GM12878 (cell line): ENCODE measurements around the gene POLR1G. TPM values are rescaled to one million over a fixed set of nuclear protein-coding genes. Genes with fewer than 3 reads are reported as not detected.
A peak's percentile ranks its signal among the peaks of the same experiment; 100 is the strongest.

Experiments
- BACH1 ChIP-seq: fragments of 450-650 bp; IDR thresholded peaks from 2 replicates; pipeline ENCODE4 v1.6.1; 2017; ENCODE audit warnings: mild to moderate bottlenecking, borderline replicate concordance
- BRCA1 ChIP-seq: IDR thresholded peaks from 2 replicates; pipeline ENCODE4 v1.6.1; 2011; ENCODE audit warnings: low read depth, low read length, improper control_type of control experiment
- CBX3 ChIP-seq: fragments of 200-600 bp; sonication (generic); IDR thresholded peaks from 2 replicates; pipeline ENCODE4 v1.6.1; 2016; ENCODE audit warnings: low read depth, borderline replicate concordance
- CHD2 ChIP-seq: IDR thresholded peaks from 2 replicates; pipeline ENCODE4 v1.6.1; 2011; ENCODE audit warnings: low read depth, low read length, improper control_type of control experiment, borderline replicate concordance
- EP300 ChIP-seq, 2 experiments: fragments of 150-350 bp in 1 of 2; IDR thresholded peaks; 2 replicates each; pipeline ENCODE4 v1.6.1; 2011 to 2012; ENCODE audit warnings: low read depth in 2 of 2, low read length in 2 of 2, borderline replicate concordance in 1 of 2, improper control_type of control experiment in 1 of 2, inconsistent platforms in 1 of 2; ENCODE audit not compliant: control insufficient read depth in 1 of 2
- JUND ChIP-seq: IDR thresholded peaks from 2 replicates; pipeline ENCODE4 v1.6.1; 2012; ENCODE audit warnings: low read depth, mild to moderate bottlenecking, low read length, improper control_type of control experiment, moderate library complexity
- KLF5 ChIP-seq: fragments of 450-650 bp; IDR thresholded peaks from 2 replicates; pipeline ENCODE4 v1.6.1; 2014; ENCODE audit warnings: mild to moderate bottlenecking; ENCODE audit not compliant: partially characterized antibody
- NR2F1 ChIP-seq: fragments of 450-650 bp; conservative IDR thresholded peaks from 2 replicates; pipeline ENCODE4 v1.6.1; 2017; ENCODE audit warnings: mild to moderate bottlenecking
- PAX8 ChIP-seq: fragments of 450-650 bp; IDR thresholded peaks from 2 replicates; pipeline ENCODE4 v1.6.1; 2017; ENCODE audit warnings: mild to moderate bottlenecking, moderate library complexity
- POLR2AphosphoS2 ChIP-seq: IDR thresholded peaks from 2 replicates; pipeline ENCODE4 v1.6.1; 2011; ENCODE audit warnings: low read depth, mild to moderate bottlenecking, low read length, improper control_type of control experiment, moderate library complexity
- POU2F2 ChIP-seq: IDR thresholded peaks from 3 replicates; pipeline ENCODE4 v1.6.1; 2011; ENCODE audit warnings: low read depth, mild to moderate bottlenecking, low read length, borderline replicate concordance
- SMAD1 ChIP-seq: fragments of 450-650 bp; IDR thresholded peaks from 2 replicates; pipeline ENCODE4 v1.6.1; 2018; ENCODE audit warnings: mild to moderate bottlenecking, low read depth; ENCODE audit not compliant: partially characterized antibody
- SREBF1 ChIP-seq: IDR thresholded peaks from 2 replicates; pipeline ENCODE4 v1.6.1; 2012; ENCODE audit warnings: mild to moderate bottlenecking, low read length
- TBL1XR1 ChIP-seq: IDR thresholded peaks from 2 replicates; pipeline ENCODE4 v1.6.1; 2012; ENCODE audit warnings: low read depth, low read length, improper control_type of control experiment
- TCF7 ChIP-seq: IDR thresholded peaks from 2 replicates; pipeline ENCODE4 v1.6.1; 2014; ENCODE audit warnings: antibody characterized with exemption, borderline replicate concordance
- ZNF217 ChIP-seq: fragments of 450-650 bp; IDR thresholded peaks from 2 replicates; pipeline ENCODE4 v1.6.1; 2017; ENCODE audit warnings: antibody characterized with exemption, mild to moderate bottlenecking
- ZNF622 ChIP-seq: fragments of 450-650 bp; IDR thresholded peaks from 2 replicates; pipeline ENCODE4 v1.6.1; 2017; ENCODE audit warnings: mild to moderate bottlenecking, inconsistent platforms
- polyA plus RNA-seq, 11 experiments: library from polyadenylated mRNA; depleted of rRNA in 4 of 11; unstranded in 6 of 11; stranded (reverse) in 5 of 11; fragments of >200 nt; fragmentation: Nextera tagmentation in 4 of 11; fragmentation: Illumina TruSeq in 1 of 11; extraction: Ambion mirVana in 4 of 11; extraction: Trizol in 1 of 11; gene quantifications; 1 replicate in 1 of 11; 2 replicates in 10 of 11; pipeline versions ENCODE4 v1.2.1 to v1.2.3, GENCODE V29; 2011 to 2016; ENCODE audit warnings: inconsistent platforms in 2 of 11, missing spikeins in 2 of 11, low read depth in 1 of 11
- total RNA-seq, 4 experiments: library from RNA; depleted of rRNA in 3 of 4; stranded (reverse); fragments of >200 nt in 3 of 4; fragmentation: Illumina TruSeq in 1 of 4; extraction: Trizol in 1 of 4; gene quantifications; 2 replicates each; pipeline versions ENCODE4 v1.2.1 to v1.2.3, GENCODE V29; 2013 to 2021
- TF ChIP-seq, protein P1 (sequence below): IDR thresholded peaks from 2 replicates; pipeline ENCODE4 v1.6.1; 2012; ENCODE audit warnings: improper control_type of control experiment, low read depth, low read length; ENCODE audit not compliant: insufficient replicate concordance
- TF ChIP-seq, protein P2 (sequence below): fragments of 450-650 bp; IDR thresholded peaks from 2 replicates; pipeline ENCODE4 v1.6.1; 2014; ENCODE audit warnings: mild to moderate bottlenecking
- TF ChIP-seq, protein P3 (sequence below): fragments of 450-650 bp; IDR thresholded peaks from 2 replicates; pipeline ENCODE4 v1.6.1; 2017; ENCODE audit warnings: mild to moderate bottlenecking
- TF ChIP-seq, protein P4 (sequence below): IDR thresholded peaks from 2 replicates; pipeline ENCODE4 v1.6.1; 2011; ENCODE audit warnings: borderline replicate concordance, low read depth, mild to moderate bottlenecking, moderate library complexity, mixed read lengths, low read length; ENCODE audit not compliant: insufficient read depth; ENCODE audit errors: extremely low read length

The POLR1G gene
- total and polyA plus RNA-seq, 10 of the 15 experiments (the other 5 are each of a cell fraction or from before 2014, with no cell fraction given) = 2.0 to 30.9 (median 20.5) TPM

DNA sequence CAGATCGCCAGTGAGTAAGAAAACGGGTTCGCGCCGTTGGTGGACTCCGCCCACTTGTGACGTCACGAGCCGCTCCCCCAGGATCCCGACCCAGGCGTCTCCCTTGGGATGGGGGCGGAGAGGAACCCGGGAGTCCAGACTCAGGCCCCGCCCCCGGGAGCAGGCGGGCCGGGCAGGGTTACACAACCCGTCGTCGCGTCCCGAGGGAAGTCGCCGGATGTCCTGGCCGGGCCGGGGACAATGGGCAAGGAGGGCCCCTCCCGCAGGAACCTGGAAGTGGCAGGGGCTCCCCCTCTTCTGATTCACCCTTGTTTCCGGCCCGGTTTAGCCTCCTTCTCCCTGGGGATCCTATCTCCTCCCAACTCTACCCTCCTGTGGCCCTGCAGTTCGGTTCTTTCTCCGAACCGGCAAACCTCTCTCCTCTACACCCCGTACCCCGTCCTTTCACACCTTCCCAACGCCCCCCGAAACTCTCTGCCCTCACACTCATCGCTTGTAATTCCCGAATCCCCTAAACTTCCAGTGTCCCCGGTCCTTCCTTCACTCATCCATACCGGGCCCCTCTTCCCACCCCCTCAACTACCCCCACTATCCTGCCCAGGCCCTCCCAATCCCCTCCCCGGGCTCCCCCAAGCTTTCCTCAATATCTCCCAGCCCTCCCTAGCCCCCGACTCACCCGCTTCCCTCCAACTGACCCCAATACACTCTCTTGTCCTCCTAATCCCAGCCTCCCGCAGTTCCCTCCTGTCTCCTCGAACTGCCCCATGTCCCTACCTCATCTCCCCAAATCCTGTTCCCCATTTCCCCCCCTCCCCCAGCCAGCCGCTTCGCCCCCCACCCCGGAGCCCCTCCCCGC is 37.2 kb downstream of the POLR1G start (continued):
- TF ChIP-seq, protein P1, sequence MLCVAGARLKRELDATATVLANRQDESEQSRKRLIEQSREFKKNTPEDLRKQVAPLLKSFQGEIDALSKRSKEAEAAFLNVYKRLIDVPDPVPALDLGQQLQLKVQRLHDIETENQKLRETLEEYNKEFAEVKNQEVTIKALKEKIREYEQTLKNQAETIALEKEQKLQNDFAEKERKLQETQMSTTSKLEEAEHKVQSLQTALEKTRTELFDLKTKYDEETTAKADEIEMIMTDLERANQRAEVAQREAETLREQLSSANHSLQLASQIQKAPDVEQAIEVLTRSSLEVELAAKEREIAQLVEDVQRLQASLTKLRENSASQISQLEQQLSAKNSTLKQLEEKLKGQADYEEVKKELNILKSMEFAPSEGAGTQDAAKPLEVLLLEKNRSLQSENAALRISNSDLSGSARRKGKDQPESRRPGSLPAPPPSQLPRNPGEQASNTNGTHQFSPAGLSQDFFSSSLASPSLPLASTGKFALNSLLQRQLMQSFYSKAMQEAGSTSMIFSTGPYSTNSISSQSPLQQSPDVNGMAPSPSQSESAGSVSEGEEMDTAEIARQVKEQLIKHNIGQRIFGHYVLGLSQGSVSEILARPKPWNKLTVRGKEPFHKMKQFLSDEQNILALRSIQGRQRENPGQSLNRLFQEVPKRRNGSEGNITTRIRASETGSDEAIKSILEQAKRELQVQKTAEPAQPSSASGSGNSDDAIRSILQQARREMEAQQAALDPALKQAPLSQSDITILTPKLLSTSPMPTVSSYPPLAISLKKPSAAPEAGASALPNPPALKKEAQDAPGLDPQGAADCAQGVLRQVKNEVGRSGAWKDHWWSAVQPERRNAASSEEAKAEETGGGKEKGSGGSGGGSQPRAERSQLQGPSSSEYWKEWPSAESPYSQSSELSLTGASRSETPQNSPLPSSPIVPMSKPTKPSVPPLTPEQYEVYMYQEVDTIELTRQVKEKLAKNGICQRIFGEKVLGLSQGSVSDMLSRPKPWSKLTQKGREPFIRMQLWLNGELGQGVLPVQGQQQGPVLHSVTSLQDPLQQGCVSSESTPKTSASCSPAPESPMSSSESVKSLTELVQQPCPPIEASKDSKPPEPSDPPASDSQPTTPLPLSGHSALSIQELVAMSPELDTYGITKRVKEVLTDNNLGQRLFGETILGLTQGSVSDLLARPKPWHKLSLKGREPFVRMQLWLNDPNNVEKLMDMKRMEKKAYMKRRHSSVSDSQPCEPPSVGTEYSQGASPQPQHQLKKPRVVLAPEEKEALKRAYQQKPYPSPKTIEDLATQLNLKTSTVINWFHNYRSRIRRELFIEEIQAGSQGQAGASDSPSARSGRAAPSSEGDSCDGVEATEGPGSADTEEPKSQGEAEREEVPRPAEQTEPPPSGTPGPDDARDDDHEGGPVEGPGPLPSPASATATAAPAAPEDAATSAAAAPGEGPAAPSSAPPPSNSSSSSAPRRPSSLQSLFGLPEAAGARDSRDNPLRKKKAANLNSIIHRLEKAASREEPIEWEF = peak; percentile 17
- TF ChIP-seq POLR2AphosphoS2 (no peak), BACH1 (peak; percentile 37; the same call in 1 of the 2 replicates), KLF5 (no peak), CBX3 (no peak), TCF7 (no peak), BRCA1 (peak; percentile 46; the same call in 1 of the 2 replicates), SMAD1 (no peak), JUND (no peak), SREBF1 (no peak), EP300 (IDR thresholded peaks at IDR 0.05; ENCODE audit: borderline replicate concordance in 1 of 2, control insufficient read depth in 1 of 2, low read depth in 2 of 2, low read length in 2 of 2) (no peak), POU2F2 (no peak), ZNF622 (no peak), CHD2 (0 out of 2 replicates have a peak, but pooled peaks have one; percentile 28), NR2F1 (peak; percentile 66), TBL1XR1 (no peak), ZNF217 (peak; percentile 38; the same call in 1 of the 2 replicates), PAX8 (no peak)
- TF ChIP-seq, protein P2, sequence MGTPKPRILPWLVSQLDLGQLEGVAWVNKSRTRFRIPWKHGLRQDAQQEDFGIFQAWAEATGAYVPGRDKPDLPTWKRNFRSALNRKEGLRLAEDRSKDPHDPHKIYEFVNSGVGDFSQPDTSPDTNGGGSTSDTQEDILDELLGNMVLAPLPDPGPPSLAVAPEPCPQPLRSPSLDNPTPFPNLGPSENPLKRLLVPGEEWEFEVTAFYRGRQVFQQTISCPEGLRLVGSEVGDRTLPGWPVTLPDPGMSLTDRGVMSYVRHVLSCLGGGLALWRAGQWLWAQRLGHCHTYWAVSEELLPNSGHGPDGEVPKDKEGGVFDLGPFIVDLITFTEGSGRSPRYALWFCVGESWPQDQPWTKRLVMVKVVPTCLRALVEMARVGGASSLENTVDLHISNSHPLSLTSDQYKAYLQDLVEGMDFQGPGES = no peak
- TF ChIP-seq, protein P3, sequence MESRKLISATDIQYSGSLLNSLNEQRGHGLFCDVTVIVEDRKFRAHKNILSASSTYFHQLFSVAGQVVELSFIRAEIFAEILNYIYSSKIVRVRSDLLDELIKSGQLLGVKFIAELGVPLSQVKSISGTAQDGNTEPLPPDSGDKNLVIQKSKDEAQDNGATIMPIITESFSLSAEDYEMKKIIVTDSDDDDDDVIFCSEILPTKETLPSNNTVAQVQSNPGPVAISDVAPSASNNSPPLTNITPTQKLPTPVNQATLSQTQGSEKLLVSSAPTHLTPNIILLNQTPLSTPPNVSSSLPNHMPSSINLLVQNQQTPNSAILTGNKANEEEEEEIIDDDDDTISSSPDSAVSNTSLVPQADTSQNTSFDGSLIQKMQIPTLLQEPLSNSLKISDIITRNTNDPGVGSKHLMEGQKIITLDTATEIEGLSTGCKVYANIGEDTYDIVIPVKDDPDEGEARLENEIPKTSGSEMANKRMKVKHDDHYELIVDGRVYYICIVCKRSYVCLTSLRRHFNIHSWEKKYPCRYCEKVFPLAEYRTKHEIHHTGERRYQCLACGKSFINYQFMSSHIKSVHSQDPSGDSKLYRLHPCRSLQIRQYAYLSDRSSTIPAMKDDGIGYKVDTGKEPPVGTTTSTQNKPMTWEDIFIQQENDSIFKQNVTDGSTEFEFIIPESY = no peak
- TF ChIP-seq, protein P4, sequence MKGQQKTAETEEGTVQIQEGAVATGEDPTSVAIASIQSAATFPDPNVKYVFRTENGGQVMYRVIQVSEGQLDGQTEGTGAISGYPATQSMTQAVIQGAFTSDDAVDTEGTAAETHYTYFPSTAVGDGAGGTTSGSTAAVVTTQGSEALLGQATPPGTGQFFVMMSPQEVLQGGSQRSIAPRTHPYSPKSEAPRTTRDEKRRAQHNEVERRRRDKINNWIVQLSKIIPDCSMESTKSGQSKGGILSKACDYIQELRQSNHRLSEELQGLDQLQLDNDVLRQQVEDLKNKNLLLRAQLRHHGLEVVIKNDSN = no peak
